ENCODE measurements around the gene GDF11.

Gene GDF11

GRCh38 chr12:55742719-55743405 is at the start of gene GDF11:
Gene GDF11, plus strand, starts transcription at chr12:55743122. Its CDS starts 195 bp downstream, at chr12:55743317.
- peak; percentile 77 for DNase-seq

- DNase-seq, result no peak
These were observed 49.4 kb upstream of the GDF11 start for GRCh38 chr12:55693323-55694187.

GRCh38 chr12:55694188-55694515 is 48.8 kb upstream of the GDF11 start:
- DNase-seq, result no peak

GRCh38 chr12:55694651-55695050 is 48.3 kb upstream of the GDF11 start:
- no peak for DNase-seq

- no peak for DNase-seq
These were observed 47.6 kb upstream of the GDF11 start for GRCh38 chr12:55695349-55695748.

- DNase-seq, result no peak
These were observed 46.8 kb upstream of the GDF11 start for GRCh38 chr12:55696141-55696540.

- DNase-seq, result no peak
These were observed 46.0 kb upstream of the GDF11 start for GRCh38 chr12:55696796-55697462.

GRCh38 chr12:55697686-55698085 is 45.2 kb upstream of the GDF11 start:
- no peak for DNase-seq

GRCh38 chr12:55698241-55698955 is 44.5 kb upstream of the GDF11 start:
- no peak for DNase-seq

GRCh38 chr12:55698965-55699364 is 44.0 kb upstream of the GDF11 start:
- no peak for DNase-seq

- DNase-seq, result no peak
These were observed 43.4 kb upstream of the GDF11 start for GRCh38 chr12:55699471-55700055.

GRCh38 chr12:55700255-55701018 is 42.5 kb upstream of the GDF11 start:
- DNase-seq, result no peak

- no peak for DNase-seq
These were observed 40.1 kb upstream of the GDF11 start for GRCh38 chr12:55702861-55703260.

GRCh38 chr12:55703288-55703687 is 39.6 kb upstream of the GDF11 start:
- DNase-seq, result no peak

GRCh38 chr12:55703901-55704761 is 38.8 kb upstream of the GDF11 start:
- DNase-seq, result no peak

GRCh38 chr12:55704824-55705718 is 37.9 kb upstream of the GDF11 start:
- DNase-seq, result no peak

GRCh38 chr12:55705782-55706402 is 37.0 kb upstream of the GDF11 start:
- DNase-seq, result no peak

GRCh38 chr12:55706568-55707218 is 36.2 kb upstream of the GDF11 start:
- no peak for DNase-seq

GRCh38 chr12:55707219-55707671 is 35.7 kb upstream of the GDF11 start:
- no peak for DNase-seq

All from activated T-cell treated with anti-CD3 and anti-CD28 coated beads, Interleukin-2, amount 50 U/mL, for 1 hour (primary cell).